GM19463 (cell line): ENCODE data around the gene LRRC59.
"Not testable (repeated sequence)": the region's sequence is repeated elsewhere in the genome, so short reads cannot be mapped to it uniquely, and the experiment has no call there.

Source experiments
- ATAC-seq: cut with Tn5 transposase; IDR thresholded peaks from one replicate; pipeline ENCODE4 v1.9.1; 2021; ENCODE audit warnings: mild to moderate bottlenecking, moderate library complexity; ENCODE audit not compliant: unreplicated experiment

Gene LRRC59

DNA sequence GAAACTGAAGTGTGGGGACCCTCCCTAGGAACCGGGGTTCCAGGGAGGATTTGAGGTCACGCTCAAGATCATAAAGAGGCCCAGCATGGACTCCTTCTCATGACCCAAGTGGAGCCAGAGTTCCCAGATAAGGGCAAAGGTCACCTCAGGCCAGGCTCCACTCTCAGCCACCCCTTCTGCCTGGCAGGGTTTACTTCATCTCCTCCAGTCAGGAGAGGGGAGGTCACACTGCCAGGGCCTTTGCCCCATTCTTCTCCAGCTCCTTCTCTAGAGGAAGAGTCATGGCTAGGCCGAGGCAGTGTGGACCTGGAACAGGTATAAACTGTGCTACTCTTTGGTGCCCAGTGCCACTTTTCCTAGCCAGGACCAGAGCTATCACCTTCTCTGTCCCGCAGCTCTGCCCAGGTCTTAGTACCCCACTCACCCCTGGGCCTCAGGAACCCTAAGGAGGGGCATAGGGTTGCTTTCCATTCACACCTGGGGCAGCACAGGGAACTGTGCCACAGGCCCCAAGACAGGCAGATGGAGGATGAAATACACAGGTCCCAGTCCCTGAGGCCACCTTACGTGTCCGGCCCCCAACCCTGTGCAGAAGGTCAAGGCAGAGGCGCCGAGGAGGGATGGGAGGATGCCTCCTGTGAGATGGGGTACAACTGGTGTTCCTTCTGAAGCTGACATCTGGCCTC lies 27.8 kb upstream of the LRRC59 start:
- no peak for ATAC-seq

DNA sequence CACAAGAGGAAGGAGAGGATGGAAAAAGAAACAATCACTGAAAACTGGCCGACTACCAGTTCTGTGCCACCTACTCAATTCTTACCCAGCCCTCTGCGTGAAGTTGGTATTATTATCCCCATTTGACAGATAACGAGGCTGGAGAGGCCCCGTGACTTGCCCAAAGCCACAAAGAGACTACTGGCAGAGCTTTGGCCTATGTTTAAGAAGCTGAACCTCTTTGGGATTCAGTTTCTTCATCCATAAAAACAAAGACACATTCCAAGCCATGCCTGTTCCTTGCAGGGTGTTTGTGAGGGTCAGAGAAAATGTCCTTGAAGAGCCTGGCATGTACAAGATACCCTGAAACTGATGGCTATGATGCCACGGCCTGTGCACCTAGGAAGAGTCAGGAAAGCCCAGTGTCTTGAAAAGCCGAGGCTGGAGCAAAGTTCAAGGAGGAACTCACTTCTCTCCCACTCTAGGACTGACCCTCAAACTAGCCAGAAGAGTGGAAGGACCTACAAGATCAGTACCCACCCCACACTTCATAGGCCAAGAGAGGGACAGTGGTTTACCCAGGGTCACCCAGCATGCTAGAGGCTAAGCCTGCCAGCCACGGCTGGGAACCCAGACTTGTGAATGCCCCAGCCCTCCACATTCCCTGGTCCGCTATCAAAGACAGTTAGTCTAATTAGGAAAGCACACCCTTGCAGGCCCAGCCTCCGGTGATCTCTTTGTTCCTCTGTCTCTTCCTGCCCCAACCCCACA lies 27.1 kb upstream of the LRRC59 start:
- ATAC-seq = no peak

DNA sequence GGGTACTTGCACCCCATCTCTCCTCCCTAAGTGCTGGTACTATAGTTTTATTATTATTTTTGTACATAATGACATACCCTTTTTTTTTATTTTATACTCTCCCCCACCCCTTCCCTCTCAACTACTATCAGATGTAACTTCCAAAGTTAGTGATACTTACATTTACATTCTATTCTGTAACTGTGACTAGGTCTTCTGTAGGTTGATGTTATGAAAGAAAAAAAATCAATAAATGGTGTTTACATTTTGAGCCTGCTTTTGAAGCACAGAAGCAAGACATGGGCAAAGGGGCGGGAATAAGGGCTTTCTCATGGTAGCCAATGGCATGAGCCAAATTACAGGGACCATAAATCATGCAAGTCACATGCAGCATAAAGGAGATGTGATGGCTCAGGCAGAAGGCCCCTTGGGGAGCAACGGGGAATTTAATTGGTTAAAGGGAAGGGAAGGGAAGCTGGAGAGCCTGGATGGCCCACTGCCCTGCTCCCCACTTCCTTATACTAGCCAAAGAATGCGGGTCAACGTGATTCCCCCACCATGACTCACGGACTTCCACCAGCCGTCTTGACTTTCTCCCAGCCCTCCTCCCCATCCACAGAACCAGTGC lies 26.3 kb upstream of the LRRC59 start:
- no peak for ATAC-seq

DNA sequence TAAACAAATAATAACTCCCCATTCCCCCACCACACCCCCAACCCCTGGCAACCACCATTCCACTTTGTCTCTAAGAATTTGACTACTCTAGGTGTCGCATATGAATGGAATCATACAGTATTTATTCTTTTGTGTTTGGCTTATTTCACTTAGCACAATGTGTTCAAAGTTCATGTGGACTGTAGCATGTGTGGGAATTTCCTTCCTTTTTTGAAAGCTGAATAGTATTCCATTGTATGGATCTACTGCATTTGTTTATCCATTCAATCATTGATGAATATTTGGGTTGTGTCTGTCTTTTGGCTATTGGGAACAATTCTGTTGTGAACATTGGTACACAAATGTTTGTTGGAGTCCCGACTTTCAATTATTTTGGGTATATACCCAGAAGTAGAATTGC lies 25.4 kb upstream of the LRRC59 start:
- no peak for ATAC-seq

DNA sequence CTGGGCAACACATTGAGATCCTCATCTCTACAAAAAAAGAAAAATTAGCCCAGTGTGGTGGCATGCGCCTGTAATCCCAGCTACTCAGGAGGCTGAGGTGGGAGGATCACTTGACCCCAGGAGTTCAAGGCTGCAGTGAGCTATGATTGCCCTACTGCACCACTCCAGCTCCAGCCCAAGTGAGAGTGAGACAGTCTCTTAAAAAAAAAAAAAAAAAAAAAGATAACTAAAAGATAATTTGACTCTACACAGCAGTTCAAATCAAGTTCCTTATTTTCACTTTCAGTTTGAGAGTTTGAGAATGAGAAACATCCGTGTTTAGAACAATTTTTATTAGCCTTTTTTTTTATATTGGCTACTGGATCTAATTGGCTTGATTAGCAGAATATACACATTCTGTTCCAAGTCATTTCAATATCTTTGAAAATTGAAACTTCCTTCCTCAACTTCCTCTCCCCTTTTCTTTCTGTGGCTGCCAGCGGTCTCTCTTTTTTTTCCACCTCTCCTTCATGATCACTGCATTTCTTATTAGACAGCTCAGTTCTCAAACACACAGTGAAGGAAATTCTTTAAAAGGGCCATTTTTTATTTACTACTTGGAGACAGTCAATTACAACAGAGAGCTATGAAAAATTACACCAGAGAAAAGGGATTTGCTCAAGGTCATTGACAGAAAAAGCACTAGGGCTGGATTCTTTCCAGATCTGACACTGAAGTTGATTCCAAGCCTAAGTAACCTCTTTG lies 24.2 kb upstream of the LRRC59 start:
- ATAC-seq = no peak

DNA sequence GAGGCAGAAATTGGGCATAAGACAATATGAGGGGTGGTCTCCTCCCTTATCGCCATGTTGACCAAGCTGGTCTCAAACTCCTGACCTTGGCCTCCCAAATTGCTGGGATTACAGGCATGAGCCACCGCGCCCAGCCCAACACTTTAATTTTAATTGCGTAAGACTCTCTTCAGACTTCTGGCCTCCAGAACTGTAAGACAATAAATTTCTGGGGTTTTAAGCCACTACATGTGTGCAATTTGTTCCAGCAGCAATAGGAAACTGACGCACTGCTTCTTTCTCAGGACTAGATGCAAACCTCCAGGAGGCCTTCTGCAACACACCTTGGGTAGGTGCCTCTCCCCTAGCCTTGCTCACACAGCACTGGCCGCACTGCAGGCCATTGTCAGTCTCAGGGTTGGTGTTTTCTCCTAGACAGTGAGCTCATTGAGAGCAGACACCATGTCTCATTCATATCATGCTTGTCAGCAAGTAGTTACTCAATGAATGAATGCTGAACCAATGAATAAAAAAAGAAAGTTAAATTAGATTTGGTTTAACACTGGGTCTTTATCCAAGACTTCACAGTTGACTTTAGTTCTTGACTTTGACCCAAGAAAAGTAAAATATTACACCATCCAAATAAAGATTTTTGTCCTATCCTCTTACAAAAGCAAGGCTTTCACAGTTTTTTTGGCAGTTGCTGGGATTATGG lies 23.2 kb upstream of the LRRC59 start:
- ATAC-seq = no peak

DNA sequence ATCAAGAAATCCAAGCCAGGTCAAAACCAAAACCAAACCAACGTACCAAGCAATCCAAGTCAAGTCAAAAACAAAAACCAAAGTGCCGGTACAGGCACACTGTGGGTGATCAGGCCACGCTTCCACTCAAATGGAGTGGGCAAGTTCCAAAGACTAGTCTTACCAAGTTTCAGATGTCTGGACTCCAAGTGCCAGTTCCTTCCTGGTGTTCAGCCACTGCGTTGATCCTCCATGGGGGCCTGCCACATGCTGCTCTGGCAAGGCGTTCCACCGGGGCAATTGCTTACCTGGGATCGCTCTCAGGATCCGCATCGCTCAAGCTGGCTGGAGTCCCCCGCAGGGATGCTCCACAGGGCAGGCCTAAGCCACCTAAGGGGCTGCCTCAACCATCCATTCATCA lies 22.3 kb upstream of the LRRC59 start:
- ATAC-seq = not testable (repeated sequence)

DNA sequence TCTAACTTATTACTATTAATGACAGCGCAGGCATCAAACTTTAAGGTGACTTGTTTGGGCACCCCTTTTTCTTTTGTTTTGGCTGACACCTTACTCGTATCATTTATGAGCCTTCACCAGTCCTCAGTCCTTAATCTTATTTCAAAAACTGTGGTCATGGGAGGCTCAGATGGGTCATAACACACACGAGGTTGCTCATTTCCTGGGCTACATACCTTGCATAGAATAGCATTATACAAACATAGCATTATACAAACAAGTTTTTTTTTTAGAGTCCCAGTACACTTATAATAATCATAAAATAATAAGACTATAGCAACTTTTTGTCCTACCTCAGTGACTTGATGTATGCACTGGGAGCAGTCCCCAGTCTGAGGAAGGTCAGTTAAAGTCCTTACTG lies 17.5 kb upstream of the LRRC59 start:
- no peak for ATAC-seq

DNA sequence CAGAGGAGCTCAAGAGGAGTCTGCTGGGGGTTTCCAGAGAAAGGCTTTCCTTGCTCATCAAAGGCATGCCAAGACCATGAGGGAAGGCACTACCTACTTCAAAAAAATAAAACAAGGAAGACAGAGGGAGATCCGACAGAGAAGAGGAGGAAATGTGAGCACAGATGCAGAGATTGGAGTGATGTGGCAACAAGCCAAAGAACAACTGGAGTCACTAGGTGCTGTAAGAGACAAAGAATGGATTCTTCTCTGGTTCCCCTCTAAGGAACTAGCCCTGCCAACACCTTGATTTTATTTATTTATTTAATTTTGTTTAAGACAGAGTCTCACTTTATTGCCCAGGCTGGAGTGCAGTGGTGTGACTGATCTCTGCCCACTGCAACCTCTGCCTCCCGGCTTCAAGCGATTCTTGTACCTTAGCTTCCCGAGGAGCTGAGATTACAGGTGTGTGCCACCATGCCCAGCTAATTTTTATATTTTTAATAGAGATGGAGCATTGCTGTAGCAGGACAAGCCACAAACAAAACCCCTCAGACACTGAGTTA lies 14.9 kb upstream of the LRRC59 start:
- no peak for ATAC-seq

DNA sequence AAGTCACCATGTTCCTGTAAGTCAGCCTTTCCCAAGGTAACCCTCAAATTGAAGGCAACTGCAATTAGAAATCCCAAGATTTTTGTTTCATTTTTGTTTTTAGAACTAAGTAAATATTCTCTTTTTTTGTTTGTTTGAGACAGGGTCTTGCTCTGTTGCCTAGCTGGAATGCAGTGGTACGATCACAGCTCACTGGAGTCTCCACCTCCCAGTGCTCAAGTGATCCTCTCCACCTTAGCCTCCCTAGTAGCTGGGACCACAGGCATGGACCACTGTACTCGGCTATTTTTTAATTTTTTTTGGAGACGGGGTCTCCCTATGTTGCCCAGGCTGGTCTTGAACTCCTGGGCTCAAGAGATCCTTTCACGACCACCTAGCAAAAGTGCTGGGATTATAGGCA lies 10.6 kb upstream of the LRRC59 start:
- ATAC-seq = no peak

DNA sequence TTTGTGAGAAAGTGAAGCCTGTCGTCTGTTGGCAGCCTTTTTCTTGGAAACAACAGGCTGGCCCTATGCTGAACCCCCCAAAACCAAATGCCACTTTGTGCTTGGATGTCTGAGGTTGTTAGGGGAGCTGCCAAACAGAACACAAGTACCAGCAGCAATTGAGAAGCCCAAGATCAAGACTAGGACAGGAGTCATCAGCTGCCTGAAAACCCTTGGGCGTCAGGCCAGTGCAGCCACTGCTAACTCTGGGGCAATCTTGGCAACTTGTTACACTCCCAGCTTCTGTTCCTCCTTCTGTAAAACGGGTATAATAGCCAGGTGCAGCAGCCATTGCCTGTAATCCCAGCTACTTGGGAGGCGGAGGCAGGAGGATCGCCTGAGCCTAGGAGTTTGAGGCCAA lies 9.3 kb upstream of the LRRC59 start:
- ATAC-seq = no peak

DNA sequence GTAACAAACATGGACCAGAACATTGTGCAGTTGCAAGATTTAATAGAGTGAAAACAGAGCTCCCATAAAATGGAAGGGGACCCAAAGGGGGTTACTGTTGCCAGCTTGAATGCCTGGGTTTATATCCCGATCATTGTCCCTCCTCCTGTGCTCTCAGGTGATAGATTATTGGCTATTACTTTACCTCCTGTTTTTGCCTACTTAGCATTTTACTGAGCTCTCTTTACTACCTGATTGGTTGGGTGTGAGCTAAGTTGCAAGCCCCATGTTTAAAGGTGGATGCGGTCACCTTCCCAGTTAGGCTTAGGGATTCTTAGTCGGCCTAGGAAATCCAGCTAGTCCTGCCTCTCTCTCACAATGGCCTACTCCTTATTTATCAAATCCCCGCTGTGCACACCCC lies 8.0 kb upstream of the LRRC59 start:
- ATAC-seq = not testable (repeated sequence)

DNA sequence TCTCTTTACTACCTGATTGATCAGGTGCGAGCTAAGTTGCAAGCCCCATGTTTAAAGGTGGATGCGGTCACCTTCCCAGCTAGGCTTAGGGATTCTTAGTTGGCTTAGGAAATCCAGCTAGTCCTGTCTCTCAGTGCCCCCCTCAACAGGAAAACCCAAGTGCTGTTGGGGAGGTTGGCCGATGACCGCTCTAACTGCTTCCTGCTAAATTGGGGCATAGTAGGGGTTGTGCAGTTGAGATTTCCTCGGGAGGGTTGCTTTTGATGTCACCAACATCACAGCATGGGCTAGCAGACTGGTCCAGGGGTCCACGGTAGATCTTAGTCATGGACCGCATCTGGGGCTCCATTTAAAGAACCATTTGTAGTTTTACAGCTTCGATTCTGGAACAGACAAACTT lies 2.3 kb upstream of the LRRC59 start:
- ATAC-seq = not testable (repeated sequence)

DNA sequence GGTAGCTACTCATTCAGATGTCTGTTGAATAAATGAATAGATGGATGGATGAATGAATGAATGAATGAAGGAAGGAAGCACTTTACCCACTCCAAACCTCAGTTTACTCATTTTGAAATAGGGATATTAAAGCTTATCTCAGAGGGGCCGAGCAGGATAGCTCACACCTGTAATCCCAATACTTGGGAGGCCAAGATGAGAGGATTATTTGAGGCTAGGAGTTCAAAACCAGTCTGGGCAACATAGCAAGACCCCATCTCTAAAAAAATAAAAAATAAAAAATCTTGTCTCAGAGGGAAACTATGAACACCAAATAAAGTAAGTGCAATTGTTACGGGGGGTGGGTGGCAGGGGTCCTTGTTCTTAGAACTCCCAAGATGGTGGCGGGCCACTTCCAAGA lies 1.3 kb upstream of the LRRC59 start:
- not testable (repeated sequence) for ATAC-seq

DNA sequence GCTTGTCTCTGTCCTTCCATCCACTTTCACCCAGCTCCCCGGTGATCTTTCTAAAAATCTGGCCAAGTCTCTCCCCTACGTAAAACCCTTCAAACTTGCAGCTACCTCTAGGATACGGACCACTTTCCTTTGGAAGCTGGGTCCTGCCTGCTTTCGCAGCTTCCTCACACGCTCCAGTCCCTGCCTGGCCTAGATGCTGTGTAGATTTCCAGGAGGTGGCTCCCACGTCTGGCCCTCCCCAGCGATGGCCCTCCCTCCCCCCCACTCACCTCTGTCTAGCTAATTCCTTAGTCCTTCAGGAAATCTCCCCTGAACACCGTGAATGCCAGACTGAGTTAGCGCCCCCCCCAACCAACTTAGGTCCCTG lies 579 bp upstream of the LRRC59 start:
- ATAC-seq = no peak

DNA sequence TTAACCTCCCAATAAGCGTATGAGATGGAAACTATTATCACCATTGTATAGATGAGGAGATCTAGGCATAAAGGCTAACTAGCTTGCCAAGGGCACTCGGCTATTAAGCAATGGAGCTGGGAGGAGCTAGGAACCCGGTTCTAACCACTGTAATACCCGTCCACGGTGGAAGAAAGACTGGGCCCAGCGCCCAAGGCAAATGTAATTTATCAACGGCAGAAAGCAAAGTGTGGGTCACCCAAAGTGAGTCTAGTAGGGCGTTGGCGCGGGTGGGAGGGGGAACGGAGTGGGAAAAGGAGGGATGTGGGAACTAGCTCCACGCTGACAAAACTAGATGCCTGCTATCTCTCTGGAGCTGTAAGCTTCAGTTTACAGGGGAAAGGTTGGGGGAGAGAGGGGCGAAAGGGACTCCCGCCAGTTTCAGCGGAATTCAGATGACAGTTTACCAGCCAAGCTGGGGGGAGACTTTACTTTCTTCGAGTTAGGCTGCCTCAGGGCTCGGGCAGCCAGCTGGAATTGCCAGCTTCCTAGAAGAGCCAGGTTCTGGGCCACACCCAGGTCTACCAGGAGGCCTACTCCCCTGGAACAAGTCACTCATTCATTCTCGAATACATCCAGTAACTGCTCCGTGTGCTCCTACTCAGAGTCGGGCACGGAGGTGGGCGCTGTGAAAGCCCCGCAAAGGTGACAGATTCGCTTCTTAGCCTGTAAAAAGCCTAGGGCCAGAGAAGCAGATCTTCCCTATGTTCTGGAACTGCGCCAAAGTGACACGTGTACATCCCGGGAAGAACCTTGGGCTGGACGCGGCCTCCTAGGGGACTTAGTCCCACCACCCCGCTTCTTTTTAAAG lies 837 bp downstream of the LRRC59 start:
- ATAC-seq = no peak

DNA sequence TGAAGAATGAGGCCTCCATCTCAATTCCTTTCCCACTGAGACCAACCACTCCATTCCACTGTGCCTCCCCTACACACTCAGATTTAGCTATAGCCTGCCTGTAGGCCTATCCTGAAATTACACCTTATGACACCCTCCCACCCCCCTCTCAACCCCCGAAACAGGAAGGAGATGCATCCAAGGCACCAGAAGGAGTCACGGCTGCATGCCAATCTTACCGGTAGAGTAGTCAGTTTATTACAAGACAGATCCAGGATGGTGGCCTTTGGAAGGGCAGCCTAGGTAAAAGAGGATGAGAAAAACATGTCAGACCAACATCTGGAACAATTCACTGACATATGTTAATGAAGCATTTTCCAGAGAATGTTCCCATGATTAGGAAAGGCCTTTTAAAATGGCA lies 2.6 kb downstream of the LRRC59 start:
- no peak for ATAC-seq

DNA sequence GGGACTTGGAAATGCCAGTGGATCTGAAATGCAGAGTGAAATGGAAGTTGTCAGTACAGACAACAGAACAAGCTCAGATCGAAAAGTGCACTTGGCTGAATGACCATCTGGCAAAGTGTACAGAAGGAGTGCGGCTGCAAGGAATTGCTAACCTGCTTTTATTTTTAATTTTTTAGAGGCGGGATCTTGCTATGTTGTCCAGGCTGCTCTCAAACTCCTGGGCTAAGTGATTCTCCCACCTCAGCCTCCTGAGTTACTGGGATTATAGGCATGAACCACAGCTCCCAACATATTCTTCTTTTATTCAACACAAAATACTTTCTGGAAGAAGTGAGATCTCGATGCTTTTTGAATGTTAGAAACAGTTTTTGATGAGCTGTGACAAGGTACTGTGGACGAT lies 3.6 kb downstream of the LRRC59 start:
- ATAC-seq = no peak

DNA sequence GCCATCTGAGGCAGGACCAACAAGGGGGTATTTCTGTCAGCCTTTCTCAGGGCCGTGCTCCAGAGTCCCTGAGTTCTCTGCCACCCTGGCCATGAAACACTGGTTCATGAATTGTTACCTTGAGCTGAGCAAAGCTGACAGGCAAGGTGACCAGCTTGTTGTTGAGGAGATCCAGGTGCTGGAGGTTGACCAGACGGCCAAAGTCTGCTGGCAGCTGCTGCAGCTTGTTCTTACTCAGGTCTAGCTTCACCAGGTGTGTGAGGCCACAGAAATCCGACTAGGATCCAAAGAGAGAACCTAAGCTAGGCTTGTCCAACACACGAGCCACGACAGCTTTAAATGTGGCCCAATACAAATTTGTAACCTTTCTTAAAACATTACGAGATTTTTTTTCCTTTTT lies 4.7 kb downstream of the LRRC59 start:
- ATAC-seq = no peak

DNA sequence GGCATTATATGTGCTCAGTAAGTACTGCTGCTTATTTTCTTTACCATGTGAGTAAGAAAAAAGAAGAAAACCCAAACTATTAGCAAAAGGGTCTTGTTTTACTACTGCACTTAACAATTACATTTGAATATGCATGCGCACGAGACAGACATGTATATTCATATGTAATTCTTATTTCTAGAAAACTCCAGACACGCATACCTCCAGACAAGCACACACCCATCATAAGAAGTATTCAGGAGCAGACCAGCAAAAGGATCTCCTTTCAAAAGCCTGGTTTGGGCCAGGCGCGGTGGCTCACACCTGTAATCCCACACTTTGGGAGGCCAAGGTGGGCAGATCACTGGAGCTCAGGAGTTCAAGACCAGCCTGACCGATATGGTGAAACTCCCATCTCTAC lies 7.8 kb downstream of the LRRC59 start:
- ATAC-seq = no peak
